Esophagus squamous epithelium (tissue), 4 donors: ENCODE results near the gene DLGAP1.

Experiments
- POLR2A ChIP-seq, 4 donors: fragments of 450-650 bp; IDR thresholded peaks; one replicate each; pipeline ENCODE4 v1.6.1; 2017; ENCODE audit warnings: antibody characterized with exemption in 4 of 4, mild to moderate bottlenecking in 4 of 4, moderate library complexity in 3 of 4
- TF ChIP-seq, protein P1 (sequence below), 6 experiments: fragments of 450-650 bp in 4 of 6; fragments of 200-600 bp in 2 of 6; sonication (generic) in 2 of 6; IDR thresholded peaks; one replicate each; pipeline ENCODE4 v1.5.1; 2016 to 2019; ENCODE audit warnings: antibody characterized with exemption in 6 of 6, mild to moderate bottlenecking in 4 of 6, moderate library complexity in 4 of 6

GRCh38 chr18:3598581-3598980 lies 856.5 kb downstream of the DLGAP1 start:
- TF ChIP-seq, protein P1, sequence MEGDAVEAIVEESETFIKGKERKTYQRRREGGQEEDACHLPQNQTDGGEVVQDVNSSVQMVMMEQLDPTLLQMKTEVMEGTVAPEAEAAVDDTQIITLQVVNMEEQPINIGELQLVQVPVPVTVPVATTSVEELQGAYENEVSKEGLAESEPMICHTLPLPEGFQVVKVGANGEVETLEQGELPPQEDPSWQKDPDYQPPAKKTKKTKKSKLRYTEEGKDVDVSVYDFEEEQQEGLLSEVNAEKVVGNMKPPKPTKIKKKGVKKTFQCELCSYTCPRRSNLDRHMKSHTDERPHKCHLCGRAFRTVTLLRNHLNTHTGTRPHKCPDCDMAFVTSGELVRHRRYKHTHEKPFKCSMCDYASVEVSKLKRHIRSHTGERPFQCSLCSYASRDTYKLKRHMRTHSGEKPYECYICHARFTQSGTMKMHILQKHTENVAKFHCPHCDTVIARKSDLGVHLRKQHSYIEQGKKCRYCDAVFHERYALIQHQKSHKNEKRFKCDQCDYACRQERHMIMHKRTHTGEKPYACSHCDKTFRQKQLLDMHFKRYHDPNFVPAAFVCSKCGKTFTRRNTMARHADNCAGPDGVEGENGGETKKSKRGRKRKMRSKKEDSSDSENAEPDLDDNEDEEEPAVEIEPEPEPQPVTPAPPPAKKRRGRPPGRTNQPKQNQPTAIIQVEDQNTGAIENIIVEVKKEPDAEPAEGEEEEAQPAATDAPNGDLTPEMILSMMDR (IDR thresholded peaks at IDR 0.05) = no peak
- no peak for TF ChIP-seq POLR2A (IDR thresholded peaks at IDR 0.05)
